ENCODE measurements around the gene FAM234A.
A peak's percentile ranks its signal among the peaks of the same experiment; 100 is the strongest.

FAM234A gene

GRCh38 chr16:301235-301634 is 66.6 kb downstream of the FAM234A start:
- Histone ChIP-seq H2BK120ac (ENCODE audit: insufficient read depth, low read length, poor library complexity) (no peak overlapping the region), H3K18ac (ENCODE audit: low read length) (no peak overlapping the region)

GRCh38 chr16:301950-302349 is 67.3 kb downstream of the FAM234A start:
- Histone ChIP-seq H3K27ac (ENCODE audit: low read depth, low read length) (no peak overlapping the region), H4K12ac (ENCODE audit: low read depth, low read length) (no peak overlapping the region), H3K36me3 (ENCODE audit: control insufficient read depth in 1 of 2, insufficient read depth in 2 of 2, low read length in 2 of 2) (peaks cover 49 to 50% of the 10 kb centered on the region in 2 experiments), H3K79me1 (ENCODE audit: low read length) (no peaks in the 10 kb centered on the region), H3K4me2 (ENCODE audit: low read length) (no peak overlapping the region), H3K4me1 (ENCODE audit: control insufficient read depth in 1 of 2, insufficient read depth in 2 of 2, low read length in 2 of 2) (no peaks in the 10 kb centered on the region), H3K9me3 (ENCODE audit: insufficient read depth, low read depth, low read length) (peaks cover 5% of the 10 kb centered on the region), H3K18ac (ENCODE audit: low read length) (no peak overlapping the region), H4K8ac (ENCODE audit: low read depth, low read length) (no peak overlapping the region), H3K23ac (ENCODE audit: low read length) (no peak overlapping the region), H3K27me3 (ENCODE audit: insufficient read depth, low read length) (no peaks in the 10 kb centered on the region), H3K4me3 (ENCODE audit: low read depth, low read length) (no peak overlapping the region), H2AFZ (ENCODE audit: insufficient read depth, low read length, poor library complexity) (no peak overlapping the region), H3K79me2 (ENCODE audit: control insufficient read depth, insufficient read depth, low read length, poor library complexity) (no peaks in the 10 kb centered on the region), H2AK5ac (ENCODE audit: low read length) (no peak overlapping the region), H2BK120ac (ENCODE audit: insufficient read depth, low read length, poor library complexity) (no peak overlapping the region), H2BK12ac (ENCODE audit: low read length) (no peak overlapping the region), H4K91ac (ENCODE audit: low read depth, low read length) (no peak overlapping the region), H3K14ac (ENCODE audit: low read length) (no peak overlapping the region), H3K9ac (ENCODE audit: low read length) (no peak overlapping the region), H3K4ac (ENCODE audit: low read depth, low read length) (no peak overlapping the region), H2BK5ac (ENCODE audit: low read depth, low read length, poor library complexity) (no peak overlapping the region)
- no CpG with 5 or more reads among the region's 13 CpGs for WGBS (ENCODE audit: extremely low coverage, insufficient coverage, insufficient read length)
- DNase-seq: no peak

More at GRCh38 chr16:301235-301634, 66.6 kb downstream of the FAM234A start:
- no peaks in the 10 kb centered on the region for H3K79me2 ChIP-seq (ENCODE audit: control insufficient read depth, insufficient read depth, low read length, poor library complexity)
- H2AFZ ChIP-seq (ENCODE audit: insufficient read depth, low read length, poor library complexity): no peak overlapping the region
- no peak overlapping the region for H3K4me3 ChIP-seq (ENCODE audit: low read depth, low read length)
- no peaks in the 10 kb centered on the region for H3K4me1 ChIP-seq (ENCODE audit: control insufficient read depth in 1 of 2, insufficient read depth in 2 of 2, low read length in 2 of 2)
- no peak overlapping the region for H2AK5ac ChIP-seq (ENCODE audit: low read length)
- no peak overlapping the region for H3K9ac ChIP-seq (ENCODE audit: low read length)
- no peak overlapping the region for H4K91ac ChIP-seq (ENCODE audit: low read depth, low read length)
- H2BK12ac ChIP-seq (ENCODE audit: low read length): no peak overlapping the region
- no peak overlapping the region for H4K12ac ChIP-seq (ENCODE audit: low read depth, low read length)
- no peak overlapping the region for H4K8ac ChIP-seq (ENCODE audit: low read depth, low read length)
- H3K4ac ChIP-seq (ENCODE audit: low read depth, low read length): no peak overlapping the region
- H3K79me1 ChIP-seq (ENCODE audit: low read length): no peaks in the 10 kb centered on the region
- H3K36me3 ChIP-seq (ENCODE audit: control insufficient read depth in 1 of 2, insufficient read depth in 2 of 2, low read length in 2 of 2): peaks cover 50 to 51% of the 10 kb centered on the region in 2 experiments
- WGBS (ENCODE audit: extremely low coverage, insufficient coverage, insufficient read length): no CpG with 5 or more reads among the region's 6 CpGs
- no peak overlapping the region for H3K4me2 ChIP-seq (ENCODE audit: low read length)
- H3K14ac ChIP-seq (ENCODE audit: low read length): no peak overlapping the region
- no peak overlapping the region for H3K23ac ChIP-seq (ENCODE audit: low read length)
- peaks cover 3% of the 10 kb centered on the region for H3K9me3 ChIP-seq (ENCODE audit: insufficient read depth, low read depth, low read length)
- no peaks in the 10 kb centered on the region for H3K27me3 ChIP-seq (ENCODE audit: insufficient read depth, low read length)
- no peak for DNase-seq
- H3K27ac ChIP-seq (ENCODE audit: low read depth, low read length): no peak overlapping the region
- no peak overlapping the region for H2BK5ac ChIP-seq (ENCODE audit: low read depth, low read length, poor library complexity)

- Histone ChIP-seq H3K14ac (ENCODE audit: low read length) (no peak overlapping the region), H3K9ac (ENCODE audit: low read length) (no peak overlapping the region), H3K4me1 (ENCODE audit: control insufficient read depth in 1 of 2, insufficient read depth in 2 of 2, low read length in 2 of 2) (no peaks in the 10 kb centered on the region), H3K9me3 (ENCODE audit: insufficient read depth, low read depth, low read length) (peaks cover 2% of the 10 kb centered on the region), H3K27ac (ENCODE audit: low read depth, low read length) (no peak overlapping the region), H3K23ac (ENCODE audit: low read length) (no peak overlapping the region), H2BK120ac (ENCODE audit: insufficient read depth, low read length, poor library complexity) (no peak overlapping the region), H3K4ac (ENCODE audit: low read depth, low read length) (no peak overlapping the region), H4K8ac (ENCODE audit: low read depth, low read length) (no peak overlapping the region), H4K91ac (ENCODE audit: low read depth, low read length) (no peak overlapping the region), H3K18ac (ENCODE audit: low read length) (no peak overlapping the region), H2BK12ac (ENCODE audit: low read length) (no peak overlapping the region), H3K79me1 (ENCODE audit: low read length) (no peaks in the 10 kb centered on the region), H2BK5ac (ENCODE audit: low read depth, low read length, poor library complexity) (no peak overlapping the region), H3K79me2 (ENCODE audit: control insufficient read depth, insufficient read depth, low read length, poor library complexity) (no peaks in the 10 kb centered on the region), H3K36me3 (ENCODE audit: control insufficient read depth in 1 of 2, insufficient read depth in 2 of 2, low read length in 2 of 2) (peaks cover 48 to 55% of the 10 kb centered on the region in 2 experiments), H3K4me3 (ENCODE audit: low read depth, low read length) (no peak overlapping the region), H2AK5ac (ENCODE audit: low read length) (no peak overlapping the region), H4K12ac (ENCODE audit: low read depth, low read length) (no peak overlapping the region), H2AFZ (ENCODE audit: insufficient read depth, low read length, poor library complexity) (no peak overlapping the region), H3K4me2 (ENCODE audit: low read length) (no peak overlapping the region), H3K27me3 (ENCODE audit: insufficient read depth, low read length) (no peaks in the 10 kb centered on the region)
- DNase-seq: peak in 1 of 2 donors; percentile 50
- WGBS (ENCODE audit: extremely low coverage, insufficient coverage, insufficient read length): no CpG with 5 or more reads among the region's 43 CpGs
Observed at GRCh38 chr16:303760-304505, 69.3 kb downstream of the FAM234A start.

- WGBS (ENCODE audit: extremely low coverage, insufficient coverage, insufficient read length): no CpG with 5 or more reads among the region's 19 CpGs
Observed at GRCh38 chr16:305916-306626, 71.5 kb downstream of the FAM234A start.

More at GRCh38 chr16:305916-306626, 71.5 kb downstream of the FAM234A start:
- H3K27ac ChIP-seq (ENCODE audit: low read depth, low read length): no peak overlapping the region
- H3K9me3 ChIP-seq (ENCODE audit: insufficient read depth, low read depth, low read length): peaks cover 7% of the 10 kb centered on the region
- no peaks in the 10 kb centered on the region for H3K27me3 ChIP-seq (ENCODE audit: insufficient read depth, low read length)
- no peak overlapping the region for H4K8ac ChIP-seq (ENCODE audit: low read depth, low read length)
- H3K4me2 ChIP-seq (ENCODE audit: low read length): no peak overlapping the region
- H2BK120ac ChIP-seq (ENCODE audit: insufficient read depth, low read length, poor library complexity): no peak overlapping the region
- no peak overlapping the region for H2BK5ac ChIP-seq (ENCODE audit: low read depth, low read length, poor library complexity)
- H4K12ac ChIP-seq (ENCODE audit: low read depth, low read length): no peak overlapping the region
- H3K4me1 ChIP-seq (ENCODE audit: control insufficient read depth in 1 of 2, insufficient read depth in 2 of 2, low read length in 2 of 2): no peaks in the 10 kb centered on the region
- no peaks in the 10 kb centered on the region for H3K79me1 ChIP-seq (ENCODE audit: low read length)
- H2BK12ac ChIP-seq (ENCODE audit: low read length): no peak overlapping the region
- no peak overlapping the region for H3K23ac ChIP-seq (ENCODE audit: low read length)
- no peaks in the 10 kb centered on the region for H3K79me2 ChIP-seq (ENCODE audit: control insufficient read depth, insufficient read depth, low read length, poor library complexity)
- DNase-seq: no peak
- no peak overlapping the region for H2AFZ ChIP-seq (ENCODE audit: insufficient read depth, low read length, poor library complexity)
- H3K9ac ChIP-seq (ENCODE audit: low read length): no peak overlapping the region
- H3K18ac ChIP-seq (ENCODE audit: low read length): no peak overlapping the region
- peaks cover 55 to 62% of the 10 kb centered on the region in 2 experiments for H3K36me3 ChIP-seq (ENCODE audit: control insufficient read depth in 1 of 2, insufficient read depth in 2 of 2, low read length in 2 of 2)
- H2AK5ac ChIP-seq (ENCODE audit: low read length): no peak overlapping the region
- no peak overlapping the region for H4K91ac ChIP-seq (ENCODE audit: low read depth, low read length)
- H3K14ac ChIP-seq (ENCODE audit: low read length): no peak overlapping the region
- H3K4ac ChIP-seq (ENCODE audit: low read depth, low read length): no peak overlapping the region
- H3K4me3 ChIP-seq (ENCODE audit: low read depth, low read length): no peak overlapping the region
